Measurements from ENCODE around the gene STUB1. TPM values are rescaled to one million over a fixed set of nuclear protein-coding genes. Genes with fewer than 3 reads are reported as not detected.

STUB1 gene
- total RNA-seq, 1 experiment from 2014 or later = 111 TPM

DNA sequence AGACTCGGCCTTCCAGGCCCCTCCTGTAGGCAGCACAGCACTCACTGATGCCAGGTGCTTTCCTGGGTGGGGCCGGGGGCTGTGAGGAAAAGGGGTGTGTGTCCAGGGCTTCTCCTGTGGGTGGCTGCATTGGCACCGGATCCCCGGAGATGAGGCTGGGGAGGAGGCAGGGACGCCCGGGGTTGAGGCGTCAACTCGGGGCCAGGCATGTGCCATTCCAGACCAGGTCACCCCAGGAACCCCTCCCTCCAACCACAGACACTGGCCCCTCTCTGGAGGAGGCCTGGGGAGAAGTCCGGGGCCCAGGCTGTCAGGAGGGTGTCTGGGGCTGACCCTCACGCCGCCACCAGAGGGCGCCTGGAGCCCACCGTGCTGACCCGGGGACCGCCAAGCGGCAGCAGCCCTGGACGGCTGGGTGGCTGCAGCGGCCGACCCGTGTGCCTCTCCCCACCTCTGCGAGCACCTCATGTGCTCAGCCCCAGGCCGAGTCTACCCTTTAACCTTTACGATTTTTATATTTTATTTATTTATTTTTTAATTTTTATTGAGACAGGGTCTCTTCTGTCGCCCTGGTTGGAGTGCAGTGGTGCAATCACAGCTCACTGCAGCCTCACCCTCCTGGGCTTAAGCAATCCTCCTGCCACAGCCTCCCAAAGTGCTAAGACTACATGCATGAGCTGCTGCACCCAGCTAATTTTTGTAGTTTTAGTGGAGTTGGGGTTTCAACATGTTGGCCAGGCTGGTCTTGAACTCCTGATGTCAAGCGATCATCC, 31.5 kb downstream of the STUB1 start:
- H2AFZ ChIP-seq (ENCODE audit: low read depth, low read length, poor library complexity, severe bottlenecking) = peak overlapping the region; percentile 61
- H3K4me2 ChIP-seq (ENCODE audit: low read length) = peak overlapping the region; percentile 59

More for the DNA sequence above, 31.5 kb downstream of the STUB1 start:
- CTCF ChIA-PET = interaction anchor here (0.7 to 2.7 kb wide), 14 partner anchors 9 to 391 kb away, joined by 3 to 19 read pairs (median 8); partner anchors contain the start of genes ANTKMT, CCDC78, CHTF18 and HAGHL
- intact Hi-C loops (cut with micrococcal nuclease) = loop anchor here (1.0 to 5.0 kb wide), 3 partner anchors 74 to 346 kb away; no protein-coding TSS in a partner anchor
- BruUV-seq (replicated peaks) = no TSS peak
- Histone ChIP-seq H3K36me3 (ENCODE audit: control insufficient read depth in 1 of 2, insufficient read depth in 2 of 2, low read length in 2 of 2) (no peaks in the 10 kb centered on the region), H3K27me3 (ENCODE audit: insufficient read depth, low read length) (no peaks in the 10 kb centered on the region), H3K27ac (ENCODE audit: low read depth, low read length) (peak overlapping the region; percentile 55; the same call in 1 of the 2 replicates), H3K79me2 (ENCODE audit: insufficient read depth, low read length) (peaks cover 10% of the 10 kb centered on the region), H4K20me1 (ENCODE audit: insufficient read depth) (peaks cover 3% of the 10 kb centered on the region; the same call in 1 of the 2 replicates), H3K4me3 (replicated peaks in 1 of 2; ENCODE audit: low read depth in 1 of 2, low read length in 2 of 2) (no peak overlapping the region), H3K9me3 (ENCODE audit: control insufficient read depth in 1 of 2, insufficient read depth in 1 of 2, low read depth in 1 of 2, low read length in 2 of 2) (no peaks in the 10 kb centered on the region), H3K4me1 (ENCODE audit: control insufficient read depth in 1 of 2, insufficient read depth in 2 of 2, low read length in 2 of 2) (peaks cover 21 to 57% of the 10 kb centered on the region in 2 experiments), H3K9me2 (ENCODE audit: insufficient read depth) (no peaks in the 10 kb centered on the region), H3K9ac (ENCODE audit: low read length) (peak overlapping the region; percentile 35)
- POLR2A ChIA-PET = interaction anchor here (0.7 to 2.1 kb wide), 4 partner anchors 16 to 77 kb away, joined by 3 to 9 read pairs (median 4); partner anchors contain the start of genes CHTF18 and RPUSD1
- no peak for TF ChIP-seq ELF1 (IDR thresholded peaks at IDR 0.05; ENCODE audit: borderline replicate concordance, low read depth)
- no peak for TF ChIP-seq RAD21 (IDR thresholded peaks at IDR 0.05; ENCODE audit: low read depth)
- no peak for TF ChIP-seq TCF7L2 (IDR thresholded peaks at IDR 0.05; ENCODE audit: borderline replicate concordance, extremely low read depth, insufficient read depth, insufficient read length)
- no peak for TF ChIP-seq EZH2phosphoT487 (IDR thresholded peaks at IDR 0.05; ENCODE audit: borderline replicate concordance)
- TF ChIP-seq, protein P1, sequence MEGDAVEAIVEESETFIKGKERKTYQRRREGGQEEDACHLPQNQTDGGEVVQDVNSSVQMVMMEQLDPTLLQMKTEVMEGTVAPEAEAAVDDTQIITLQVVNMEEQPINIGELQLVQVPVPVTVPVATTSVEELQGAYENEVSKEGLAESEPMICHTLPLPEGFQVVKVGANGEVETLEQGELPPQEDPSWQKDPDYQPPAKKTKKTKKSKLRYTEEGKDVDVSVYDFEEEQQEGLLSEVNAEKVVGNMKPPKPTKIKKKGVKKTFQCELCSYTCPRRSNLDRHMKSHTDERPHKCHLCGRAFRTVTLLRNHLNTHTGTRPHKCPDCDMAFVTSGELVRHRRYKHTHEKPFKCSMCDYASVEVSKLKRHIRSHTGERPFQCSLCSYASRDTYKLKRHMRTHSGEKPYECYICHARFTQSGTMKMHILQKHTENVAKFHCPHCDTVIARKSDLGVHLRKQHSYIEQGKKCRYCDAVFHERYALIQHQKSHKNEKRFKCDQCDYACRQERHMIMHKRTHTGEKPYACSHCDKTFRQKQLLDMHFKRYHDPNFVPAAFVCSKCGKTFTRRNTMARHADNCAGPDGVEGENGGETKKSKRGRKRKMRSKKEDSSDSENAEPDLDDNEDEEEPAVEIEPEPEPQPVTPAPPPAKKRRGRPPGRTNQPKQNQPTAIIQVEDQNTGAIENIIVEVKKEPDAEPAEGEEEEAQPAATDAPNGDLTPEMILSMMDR (IDR thresholded peaks at IDR 0.05 in 2 of 3, conservative IDR thresholded peaks at IDR 0.05 in 1 of 3; ENCODE audit: borderline replicate concordance in 1 of 3, insufficient read depth in 1 of 3, low read depth in 2 of 3, low read length in 2 of 3) = peak in 2 of 3 experiments; percentile 82 to 96; a peak in 4 of 6 replicates
- no peak for TF ChIP-seq FOSL1 (IDR thresholded peaks at IDR 0.05; ENCODE audit: low read depth)
- TF ChIP-seq, protein P2, sequence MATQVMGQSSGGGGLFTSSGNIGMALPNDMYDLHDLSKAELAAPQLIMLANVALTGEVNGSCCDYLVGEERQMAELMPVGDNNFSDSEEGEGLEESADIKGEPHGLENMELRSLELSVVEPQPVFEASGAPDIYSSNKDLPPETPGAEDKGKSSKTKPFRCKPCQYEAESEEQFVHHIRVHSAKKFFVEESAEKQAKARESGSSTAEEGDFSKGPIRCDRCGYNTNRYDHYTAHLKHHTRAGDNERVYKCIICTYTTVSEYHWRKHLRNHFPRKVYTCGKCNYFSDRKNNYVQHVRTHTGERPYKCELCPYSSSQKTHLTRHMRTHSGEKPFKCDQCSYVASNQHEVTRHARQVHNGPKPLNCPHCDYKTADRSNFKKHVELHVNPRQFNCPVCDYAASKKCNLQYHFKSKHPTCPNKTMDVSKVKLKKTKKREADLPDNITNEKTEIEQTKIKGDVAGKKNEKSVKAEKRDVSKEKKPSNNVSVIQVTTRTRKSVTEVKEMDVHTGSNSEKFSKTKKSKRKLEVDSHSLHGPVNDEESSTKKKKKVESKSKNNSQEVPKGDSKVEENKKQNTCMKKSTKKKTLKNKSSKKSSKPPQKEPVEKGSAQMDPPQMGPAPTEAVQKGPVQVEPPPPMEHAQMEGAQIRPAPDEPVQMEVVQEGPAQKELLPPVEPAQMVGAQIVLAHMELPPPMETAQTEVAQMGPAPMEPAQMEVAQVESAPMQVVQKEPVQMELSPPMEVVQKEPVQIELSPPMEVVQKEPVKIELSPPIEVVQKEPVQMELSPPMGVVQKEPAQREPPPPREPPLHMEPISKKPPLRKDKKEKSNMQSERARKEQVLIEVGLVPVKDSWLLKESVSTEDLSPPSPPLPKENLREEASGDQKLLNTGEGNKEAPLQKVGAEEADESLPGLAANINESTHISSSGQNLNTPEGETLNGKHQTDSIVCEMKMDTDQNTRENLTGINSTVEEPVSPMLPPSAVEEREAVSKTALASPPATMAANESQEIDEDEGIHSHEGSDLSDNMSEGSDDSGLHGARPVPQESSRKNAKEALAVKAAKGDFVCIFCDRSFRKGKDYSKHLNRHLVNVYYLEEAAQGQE (IDR thresholded peaks at IDR 0.05; ENCODE audit: low read depth) = no peak
- RAD21 ChIA-PET (ENCODE audit: low non-redundant PET in 1 of 2, low total read pairs in 2 of 2, uncharacterized antibody in 2 of 2, unreplicated experiment in 2 of 2) = interaction anchor here in 1 of 2 experiments (1.0 to 1.1 kb wide), 2 partner anchors 77 to 93 kb away, joined by 3 read pairs; partner anchors contain the start of genes CHTF18 and RPUSD1
- ATAC-seq (peak; percentile 57), DNase-seq (ENCODE audit: low read depth, low spot score) (no peak)
